ENCODE measurements around the gene STRA8.

Gene STRA8

DNA sequence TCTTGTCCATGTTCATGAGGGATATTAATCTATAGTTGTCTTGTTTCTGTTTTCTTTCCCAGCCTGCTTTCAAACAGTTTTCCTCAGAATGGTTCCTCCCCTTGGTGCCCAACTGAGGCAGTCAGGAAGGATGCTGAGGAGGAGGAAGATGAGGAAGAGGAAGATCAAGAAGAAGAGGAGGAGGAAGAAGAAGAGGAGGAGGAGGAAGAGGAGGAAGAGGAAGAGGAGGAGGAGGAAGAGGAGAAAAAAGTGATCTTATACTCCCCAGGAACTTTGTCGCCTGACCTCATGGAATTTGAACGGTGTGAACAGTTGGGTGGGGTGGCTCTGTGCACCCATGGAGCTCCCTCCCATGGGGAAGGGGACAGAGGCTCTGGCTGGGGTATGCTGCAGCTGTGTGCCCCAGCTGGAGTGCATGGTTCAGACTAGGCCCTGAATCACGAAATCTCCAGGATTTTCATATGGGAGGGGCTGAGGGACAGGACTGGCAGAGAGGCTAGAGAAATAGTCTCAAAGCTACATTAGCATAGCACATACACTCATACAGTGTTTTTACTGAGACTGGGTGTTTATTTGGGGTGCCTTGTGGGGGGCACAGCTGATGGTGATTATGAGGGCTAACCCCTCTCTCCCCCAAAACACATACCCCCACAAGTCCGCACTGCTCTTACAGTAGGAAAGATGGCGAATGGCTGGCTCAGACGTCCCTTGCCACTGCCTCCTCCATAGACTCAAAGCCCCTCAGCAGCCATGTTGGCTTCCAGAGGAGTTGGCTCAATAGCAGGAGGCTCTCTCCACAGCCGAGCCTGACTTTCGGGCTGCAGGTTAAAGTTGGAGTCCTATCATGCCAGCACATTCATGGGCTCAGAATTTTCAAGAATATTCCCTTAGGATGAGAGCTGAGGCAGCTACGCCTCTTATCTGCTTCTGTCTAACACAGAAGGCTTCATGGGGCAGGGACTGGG is 11.9 kb downstream of the STRA8 start:
- no peak overlapping the region for H3K4me3 ChIP-seq (ENCODE audit: low read depth, low read length)
- no peak for DNase-seq (ENCODE audit: low read depth)
- TF ChIP-seq, protein P1, sequence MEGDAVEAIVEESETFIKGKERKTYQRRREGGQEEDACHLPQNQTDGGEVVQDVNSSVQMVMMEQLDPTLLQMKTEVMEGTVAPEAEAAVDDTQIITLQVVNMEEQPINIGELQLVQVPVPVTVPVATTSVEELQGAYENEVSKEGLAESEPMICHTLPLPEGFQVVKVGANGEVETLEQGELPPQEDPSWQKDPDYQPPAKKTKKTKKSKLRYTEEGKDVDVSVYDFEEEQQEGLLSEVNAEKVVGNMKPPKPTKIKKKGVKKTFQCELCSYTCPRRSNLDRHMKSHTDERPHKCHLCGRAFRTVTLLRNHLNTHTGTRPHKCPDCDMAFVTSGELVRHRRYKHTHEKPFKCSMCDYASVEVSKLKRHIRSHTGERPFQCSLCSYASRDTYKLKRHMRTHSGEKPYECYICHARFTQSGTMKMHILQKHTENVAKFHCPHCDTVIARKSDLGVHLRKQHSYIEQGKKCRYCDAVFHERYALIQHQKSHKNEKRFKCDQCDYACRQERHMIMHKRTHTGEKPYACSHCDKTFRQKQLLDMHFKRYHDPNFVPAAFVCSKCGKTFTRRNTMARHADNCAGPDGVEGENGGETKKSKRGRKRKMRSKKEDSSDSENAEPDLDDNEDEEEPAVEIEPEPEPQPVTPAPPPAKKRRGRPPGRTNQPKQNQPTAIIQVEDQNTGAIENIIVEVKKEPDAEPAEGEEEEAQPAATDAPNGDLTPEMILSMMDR (IDR thresholded peaks at IDR 0.05; ENCODE audit: low read depth, low read length, missing control alignments): no peak

DNA sequence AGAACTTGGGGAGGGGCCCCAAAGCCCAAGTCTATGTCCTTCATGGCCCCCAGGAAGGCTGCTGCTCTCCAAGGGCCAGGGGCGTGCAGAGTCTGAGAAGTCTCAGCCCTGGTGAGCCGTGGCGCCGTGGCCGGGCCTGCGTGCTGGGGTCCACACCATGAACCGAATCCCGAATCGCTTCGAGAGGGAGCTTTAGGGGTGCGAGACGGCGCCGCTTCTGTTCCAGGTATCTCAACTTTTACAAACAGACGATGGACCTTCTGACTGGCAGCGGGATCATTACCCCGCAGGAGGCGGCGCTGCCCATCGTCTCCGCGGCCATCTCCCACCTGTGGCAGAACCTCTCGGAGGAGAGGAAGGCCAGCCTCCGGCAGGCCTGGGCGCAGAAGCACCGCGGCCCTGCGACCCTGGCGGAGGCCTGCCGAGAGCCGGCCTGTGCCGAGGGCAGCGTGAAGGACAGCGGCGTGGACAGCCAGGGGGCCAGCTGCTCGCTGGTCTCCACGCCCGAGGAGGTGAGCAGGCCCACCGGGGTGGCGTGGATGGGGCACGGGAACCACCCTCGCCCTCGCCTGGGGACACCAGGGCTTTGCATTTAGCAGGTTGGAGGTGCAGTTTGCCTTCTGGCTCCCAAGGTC is 12.7 kb downstream of the STRA8 start:
- no peak overlapping the region for H3K4me3 ChIP-seq (ENCODE audit: low read depth, low read length)
- no peak for DNase-seq (ENCODE audit: low read depth)
- TF ChIP-seq, protein P1 (IDR thresholded peaks at IDR 0.05; ENCODE audit: low read depth, low read length, missing control alignments): no peak

GRCh38 chr7:135247746-135248471 is 14.3 kb downstream of the STRA8 start:
- TF ChIP-seq, protein P1 (IDR thresholded peaks at IDR 0.05; ENCODE audit: low read depth, low read length, missing control alignments): no peak
- no peak for DNase-seq (ENCODE audit: low read depth)
- H3K4me3 ChIP-seq (ENCODE audit: low read depth, low read length): no peak overlapping the region

DNA sequence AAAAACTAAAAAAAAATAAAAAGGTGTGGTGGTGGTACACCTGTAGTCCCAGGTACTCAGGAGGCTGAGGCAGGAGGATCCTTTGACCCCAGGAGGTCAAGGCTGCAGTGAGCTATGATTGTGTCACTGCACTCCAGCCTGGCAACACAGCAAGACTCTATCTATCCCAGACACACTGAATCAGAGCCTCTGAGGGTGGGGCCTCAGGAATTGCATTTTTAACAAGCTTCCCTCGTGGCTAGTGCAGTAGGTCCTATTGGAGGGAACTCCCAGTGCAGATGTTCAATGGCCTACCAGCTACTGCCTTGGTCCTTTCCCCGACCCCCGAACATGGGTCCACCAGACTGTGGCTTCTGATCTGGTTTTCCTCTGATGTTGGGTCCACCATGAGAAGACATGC is 14.9 kb downstream of the STRA8 start:
- H3K4me3 ChIP-seq (ENCODE audit: low read depth, low read length): no peak overlapping the region
- TF ChIP-seq, protein P1 (IDR thresholded peaks at IDR 0.05; ENCODE audit: low read depth, low read length, missing control alignments): no peak
- no peak for DNase-seq (ENCODE audit: low read depth)

GRCh38 chr7:135251496-135252391 is 18.1 kb downstream of the STRA8 start:
- TF ChIP-seq, protein P1 (IDR thresholded peaks at IDR 0.05; ENCODE audit: low read depth, low read length, missing control alignments): no peak
- H3K4me3 ChIP-seq (ENCODE audit: low read depth, low read length): no peak overlapping the region
- DNase-seq (ENCODE audit: low read depth): no peak
